NCI-H1417 treated with DMSO at 0.1 percent for 48 hours (cell line): Measurements from ENCODE around the gene ABHD16A.

Source experiments
- DNase-seq: peaks from one replicate; lab custom pipeline; 2025; lab: John Stamatoyannopoulos, UW

ABHD16A gene

GRCh38 chr6:31730631-31731086 lies 27.5 kb upstream of the ABHD16A start:
- DNase-seq = no peak

GRCh38 chr6:31729979-31730630 lies 27.0 kb upstream of the ABHD16A start:
- no peak for DNase-seq

- no peak for DNase-seq
Observed at GRCh38 chr6:31729515-31729978, 26.4 kb upstream of the ABHD16A start.

- DNase-seq = no peak
Observed at GRCh38 chr6:31728767-31729514, 25.8 kb upstream of the ABHD16A start, which contains the start of gene DDAH2. DDAH2 (minus strand) TSS chr6:31729299; CDS start chr6:31729161, 138 bp downstream.

GRCh38 chr6:31727717-31728671 lies 24.9 kb upstream of the ABHD16A start:
- no peak for DNase-seq

- DNase-seq = no peak
Observed at GRCh38 chr6:31727034-31727716, 24.1 kb upstream of the ABHD16A start.

GRCh38 chr6:31725502-31726350 lies 22.6 kb upstream of the ABHD16A start:
- no peak for DNase-seq

- no peak for DNase-seq
Observed at GRCh38 chr6:31723980-31724691, 21.0 kb upstream of the ABHD16A start.

- no peak for DNase-seq
Observed at GRCh38 chr6:31723245-31723979, 20.3 kb upstream of the ABHD16A start, which contains the start of gene MPIG6B. MPIG6B (plus strand) TSS chr6:31723373; CDS start chr6:31723384, 11 bp downstream.

GRCh38 chr6:31722173-31722572 lies 19.0 kb upstream of the ABHD16A start:
- no peak for DNase-seq

- DNase-seq = no peak
Observed at GRCh38 chr6:31721351-31722020, 18.4 kb upstream of the ABHD16A start, which contains the start of gene LY6G6C. LY6G6C (minus strand) TSS chr6:31721746; CDS start chr6:31721679, 67 bp downstream.

GRCh38 chr6:31720196-31720770 lies 17.2 kb upstream of the ABHD16A start:
- DNase-seq = no peak

- no peak for DNase-seq
Observed at GRCh38 chr6:31719001-31719400, 15.9 kb upstream of the ABHD16A start.

- DNase-seq = peak; percentile 21
Observed at GRCh38 chr6:31718265-31718664, 15.1 kb upstream of the ABHD16A start.

- no peak for DNase-seq
Observed at GRCh38 chr6:31717499-31718222, 14.5 kb upstream of the ABHD16A start.

GRCh38 chr6:31715022-31715958 lies 12.2 kb upstream of the ABHD16A start, which contains the start of gene LY6G6D:
LY6G6D (plus strand) TSS chr6:31715348; CDS start chr6:31715356, 8 bp downstream.
- no peak for DNase-seq
